Esophagus muscularis mucosa (tissue), 2 donors: ENCODE results near the gene MCAM.

Source experiments
- EP300 ChIP-seq: sonication (generic); formaldehyde crosslinking; IDR thresholded peaks from one replicate; pipeline ENCODE4 v1.6.1; 2017; ENCODE audit warnings: antibody characterized with exemption
- POLR2A ChIP-seq: fragments of 450-650 bp; IDR thresholded peaks from one replicate; pipeline ENCODE4 v1.6.1; 2017; ENCODE audit warnings: antibody characterized with exemption, moderate library complexity, mild to moderate bottlenecking, low read depth

GRCh38 chr11:119362741-119363080, 45.8 kb upstream of the MCAM start:
- no peak for TF ChIP-seq EP300
- TF ChIP-seq POLR2A = no peak
